Measurements from ENCODE around the gene HAAO. TPM values are rescaled to one million over a fixed set of nuclear protein-coding genes. Genes with fewer than 3 reads are reported as not detected.
"Not testable (repeated sequence)": the region's sequence is repeated elsewhere in the genome, so short reads cannot be mapped to it uniquely, and the experiment has no call there.

The HAAO gene
- total RNA-seq: under 1 TPM; 0.41 to 0.52 TPM

DNA sequence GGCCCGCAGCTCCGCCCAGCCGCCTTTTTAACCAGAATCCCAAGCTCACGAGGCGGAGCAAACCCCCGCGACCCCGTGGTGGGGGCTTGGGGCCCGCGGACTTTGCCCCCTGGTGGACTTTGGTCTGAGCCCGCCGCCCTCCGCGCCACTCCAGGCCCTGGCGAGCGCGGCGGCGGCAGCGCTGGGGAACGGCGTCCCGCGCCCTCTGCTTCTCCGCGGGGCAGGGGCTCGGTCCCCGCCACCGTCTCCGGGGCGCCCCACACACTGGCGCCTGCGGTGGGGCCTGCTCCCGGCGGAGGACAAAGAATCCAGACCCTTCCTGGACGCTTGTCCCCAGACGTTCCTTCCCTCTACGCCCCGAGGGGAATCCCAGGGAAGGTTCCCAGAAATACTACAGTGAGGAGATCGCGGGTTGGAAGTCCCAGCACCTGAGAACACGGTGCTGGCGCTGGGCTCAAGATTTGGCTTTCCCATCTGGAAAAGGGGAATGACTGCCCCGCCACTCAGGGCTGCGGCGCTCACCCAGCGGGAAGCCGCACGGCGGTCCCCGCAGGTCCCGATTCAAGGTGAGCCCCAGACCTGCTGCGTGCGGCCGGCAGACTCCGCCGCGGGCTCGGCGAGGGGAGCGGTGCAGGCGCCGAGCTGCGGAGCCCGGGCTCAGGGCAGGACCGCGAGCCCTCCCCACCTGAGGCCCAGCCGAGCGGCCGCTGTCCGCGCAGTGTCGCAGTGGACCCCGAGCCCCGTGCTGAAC, at the start of gene HAAO:
Gene HAAO (minus strand): TSS at position 1 of the 751 bp plus-strand sequence. CDS start 47 bp downstream, outside the sequence.
- intact Hi-C loops (cut with micrococcal nuclease): loop anchor here (1.0 to 5.0 kb wide), 2 partner anchors 18 to 295 kb away; no protein-coding TSS in a partner anchor
- H3K27ac Mint-ChIP-seq: no peak within 1 kb of the TSS
- H3K36me3 Mint-ChIP-seq (ENCODE audit: low read depth): peaks cover 1% of the 10 kb centered on the region
- peaks cover 27% of the 10 kb centered on the region for H3K4me1 Mint-ChIP-seq (ENCODE audit: low read depth)
- no peaks in the 10 kb centered on the region for H3K9me3 Mint-ChIP-seq
- H3K27me3 Mint-ChIP-seq (ENCODE audit: low read depth): peaks cover 40% of the 10 kb centered on the region
- peak within 1 kb of the TSS; percentile 81 for H3K4me3 Mint-ChIP-seq
- DNase-seq: no peak
- CTCF ChIA-PET: interaction anchor here (0.6 to 0.9 kb wide), 2 partner anchors 9 to 372 kb away, joined by 3 read pairs; no protein-coding TSS in a partner anchor

DNA sequence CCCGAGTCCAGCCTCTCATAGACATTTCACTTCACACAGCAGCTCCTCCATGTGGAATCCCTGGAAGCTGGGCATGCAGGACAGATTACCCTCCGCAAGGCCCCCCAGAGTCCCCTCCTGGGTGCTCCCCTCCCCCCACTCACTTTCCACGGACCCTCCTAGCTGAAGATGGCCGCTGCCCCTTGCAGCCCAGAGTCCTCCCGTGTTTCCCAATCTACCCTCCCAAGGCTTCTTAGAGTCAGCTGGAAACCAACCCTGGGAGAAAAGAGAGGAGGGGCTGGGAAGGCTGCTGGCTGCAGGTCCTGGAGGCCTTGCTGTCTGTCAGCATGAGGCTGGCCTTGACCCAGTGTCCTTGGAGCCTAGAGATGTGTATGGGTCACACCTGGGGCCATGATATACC, 49.0 kb upstream of the HAAO start:
- intact Hi-C loops (cut with micrococcal nuclease): no loop called here
- Mint-ChIP-seq H3K9me3 (no peaks in the 10 kb centered on the region), H3K27me3 (ENCODE audit: low read depth) (no peaks in the 10 kb centered on the region), H3K27ac (no peak overlapping the region), H3K36me3 (ENCODE audit: low read depth) (no peaks in the 10 kb centered on the region), H3K4me3 (no peak overlapping the region), H3K4me1 (ENCODE audit: low read depth) (no peaks in the 10 kb centered on the region)
- DNase-seq: no peak
- CTCF ChIA-PET: interaction anchor here (0.8 to 4.5 kb wide), 2 partner anchors 12 to 16 kb away, joined by 3 to 22 read pairs; no protein-coding TSS in a partner anchor

DNA sequence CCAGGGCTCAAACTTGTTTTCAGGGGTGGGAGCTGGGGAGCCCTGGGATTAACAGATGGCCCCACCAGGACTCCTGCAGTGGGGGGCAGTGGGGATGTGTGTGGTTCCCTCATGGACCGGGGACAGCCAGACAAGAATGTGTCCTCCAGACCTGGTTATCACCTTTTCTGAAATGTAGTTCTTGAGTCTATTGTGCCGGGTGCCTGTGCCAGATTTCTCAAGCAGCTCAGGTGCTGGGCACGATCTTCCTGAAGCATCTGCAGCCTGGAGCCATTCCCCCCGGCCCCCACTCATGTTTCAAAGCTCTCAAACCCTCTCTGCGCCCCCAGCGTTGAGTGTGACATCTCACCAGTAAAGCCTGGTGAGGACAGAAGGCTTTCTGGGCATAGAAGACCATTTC, 48.4 kb upstream of the HAAO start:
- intact Hi-C loops (cut with micrococcal nuclease): no loop called here

DNA sequence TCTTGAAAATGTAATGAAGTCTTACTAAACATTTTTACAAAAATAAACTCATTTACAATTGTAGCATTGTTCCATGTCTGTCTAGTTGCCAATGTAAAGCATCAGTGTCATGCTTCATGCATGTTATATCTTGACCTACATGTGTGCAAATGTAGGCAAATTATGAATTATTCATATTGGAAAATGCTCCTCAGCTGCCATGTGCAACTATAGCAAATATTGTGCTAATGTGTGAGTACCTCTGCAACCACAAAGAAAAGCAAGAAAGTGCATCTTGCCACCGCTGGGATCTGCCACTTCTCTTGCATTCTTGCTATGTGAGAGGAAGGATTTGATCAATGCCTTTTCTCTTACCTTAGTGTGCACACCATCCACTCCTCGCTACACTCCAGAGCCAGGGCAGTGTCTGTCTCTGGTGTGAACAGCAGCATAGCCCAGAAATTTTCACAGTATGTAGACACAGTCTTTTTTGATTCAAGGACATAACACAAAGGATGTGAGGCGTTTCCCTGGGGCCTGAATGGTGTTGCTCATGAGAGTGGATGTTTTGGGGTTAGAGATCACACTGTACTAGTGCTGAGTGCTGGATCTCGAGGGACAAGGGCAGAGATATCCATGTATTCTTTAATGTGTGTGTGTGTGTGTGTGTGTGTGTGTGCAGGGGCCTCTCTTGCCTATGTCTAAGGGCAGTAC, 47.6 kb upstream of the HAAO start:
- intact Hi-C loops (cut with micrococcal nuclease): no loop called here
- DNase-seq: no peak
- H3K36me3 Mint-ChIP-seq (ENCODE audit: low read depth): no peaks in the 10 kb centered on the region
- CTCF ChIA-PET: interaction anchor here (0.6 to 4.5 kb wide), 3 partner anchors 11 to 477 kb away, joined by 3 to 22 read pairs (median 3); no protein-coding TSS in a partner anchor
- H3K4me1 Mint-ChIP-seq (ENCODE audit: low read depth): no peaks in the 10 kb centered on the region
- H3K9me3 Mint-ChIP-seq: no peaks in the 10 kb centered on the region
- no peak overlapping the region for H3K4me3 Mint-ChIP-seq
- H3K27me3 Mint-ChIP-seq (ENCODE audit: low read depth): no peaks in the 10 kb centered on the region
- no peak overlapping the region for H3K27ac Mint-ChIP-seq

More for the DNA sequence above, 48.4 kb upstream of the HAAO start:
- H3K4me1 Mint-ChIP-seq (ENCODE audit: low read depth): no peaks in the 10 kb centered on the region
- DNase-seq: no peak
- no peak overlapping the region for H3K4me3 Mint-ChIP-seq
- CTCF ChIA-PET: interaction anchor here (0.8 to 4.5 kb wide), 2 partner anchors 12 to 15 kb away, joined by 3 to 22 read pairs; no protein-coding TSS in a partner anchor
- H3K27me3 Mint-ChIP-seq (ENCODE audit: low read depth): no peaks in the 10 kb centered on the region
- no peaks in the 10 kb centered on the region for H3K36me3 Mint-ChIP-seq (ENCODE audit: low read depth)
- no peak overlapping the region for H3K27ac Mint-ChIP-seq
- no peaks in the 10 kb centered on the region for H3K9me3 Mint-ChIP-seq

DNA sequence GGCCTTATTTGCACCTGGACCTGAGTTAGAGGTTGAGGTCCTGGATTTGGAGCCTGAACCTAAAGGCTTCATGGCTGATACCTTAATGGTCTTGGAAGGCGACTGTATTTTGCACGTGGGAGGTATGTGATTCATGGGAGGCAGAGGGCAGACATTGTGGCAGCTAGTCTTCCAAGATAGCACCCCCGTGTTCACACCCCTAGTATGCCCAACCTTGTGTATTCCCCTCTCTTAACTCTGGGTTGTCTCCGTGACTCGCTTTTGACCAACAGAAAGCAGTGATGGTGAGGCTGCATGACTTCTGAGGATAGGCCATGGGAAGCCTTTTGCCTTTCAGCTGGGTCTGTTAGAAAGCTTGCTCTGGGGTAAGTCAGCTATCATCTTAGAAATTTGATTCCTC, 45.8 kb upstream of the HAAO start:
- Mint-ChIP-seq H3K27me3 (ENCODE audit: low read depth) (no peaks in the 10 kb centered on the region), H3K9me3 (no peaks in the 10 kb centered on the region), H3K36me3 (ENCODE audit: low read depth) (no peaks in the 10 kb centered on the region), H3K4me1 (ENCODE audit: low read depth) (no peaks in the 10 kb centered on the region), H3K27ac (no peak overlapping the region), H3K4me3 (no peak overlapping the region)
- no peak for DNase-seq
- CTCF ChIA-PET: interaction anchor here (0.5 to 4.5 kb wide), 3 partner anchors 9 to 25 kb away, joined by 3 to 22 read pairs (median 3); no protein-coding TSS in a partner anchor
- intact Hi-C loops (cut with micrococcal nuclease): no loop called here

DNA sequence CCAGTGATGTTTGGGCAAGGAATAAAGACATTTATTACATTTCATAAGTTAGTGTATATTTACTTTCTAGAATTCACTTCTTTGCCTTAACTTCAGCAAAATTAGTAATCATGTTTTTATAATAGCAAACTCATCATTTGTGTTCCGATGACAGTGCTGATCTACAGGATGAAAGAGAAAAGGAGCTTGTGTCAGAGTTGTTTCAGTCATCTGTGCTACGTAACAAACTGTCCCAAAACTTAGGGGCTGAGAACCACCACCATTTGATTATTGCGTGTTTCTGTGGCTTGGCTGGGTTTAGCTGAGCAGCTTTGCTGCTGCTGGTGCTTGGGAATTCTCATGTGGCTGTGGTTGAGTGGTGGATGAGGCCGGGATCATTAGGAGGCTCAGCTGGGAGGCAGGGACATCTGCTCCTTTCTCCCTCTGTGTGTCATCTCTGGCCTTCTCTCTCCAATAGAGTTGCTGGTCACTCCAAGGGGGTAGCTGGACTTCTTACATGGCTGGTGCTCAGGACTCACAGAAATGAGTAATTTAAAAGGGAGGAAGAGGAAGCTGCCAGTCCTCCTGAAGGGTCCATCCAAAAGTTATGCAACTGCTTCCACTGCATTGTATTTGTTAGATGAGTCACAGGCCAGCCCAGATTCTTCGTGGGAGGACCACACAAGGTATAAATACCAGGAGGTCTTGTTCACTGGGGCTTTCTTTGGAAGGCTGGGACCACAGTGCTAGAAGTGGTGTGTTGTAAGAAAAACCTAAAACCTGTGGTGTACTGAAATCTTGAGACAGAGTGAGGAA, 43.4 kb upstream of the HAAO start:
- Mint-ChIP-seq H3K27me3 (ENCODE audit: low read depth) (no peaks in the 10 kb centered on the region), H3K27ac (no peak overlapping the region)
- intact Hi-C loops (cut with micrococcal nuclease): no loop called here

DNA sequence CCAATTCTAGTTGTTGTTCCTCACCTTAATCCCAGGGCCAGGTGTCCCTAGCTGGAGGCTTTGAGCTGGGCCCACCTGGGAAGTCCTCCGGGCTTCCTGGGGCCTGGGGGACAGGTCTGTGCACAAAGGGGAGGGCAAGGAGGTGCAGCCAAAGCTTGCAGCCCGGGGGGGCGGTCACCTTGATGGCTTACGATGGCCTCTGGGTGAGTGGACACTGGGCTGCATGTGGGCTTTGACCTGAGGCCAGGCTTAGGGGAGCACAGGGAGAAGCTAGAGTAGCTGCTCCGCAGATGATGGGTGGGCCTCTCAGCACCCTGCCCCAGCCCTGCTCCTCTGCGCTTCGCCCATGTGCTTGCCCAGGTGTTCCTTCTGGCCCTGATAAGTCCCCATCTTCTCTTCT, 41.8 kb upstream of the HAAO start:
- H3K36me3 Mint-ChIP-seq (ENCODE audit: low read depth): no peaks in the 10 kb centered on the region
- H3K4me1 Mint-ChIP-seq (ENCODE audit: low read depth): no peaks in the 10 kb centered on the region
- intact Hi-C loops (cut with micrococcal nuclease): no loop called here
- H3K4me3 Mint-ChIP-seq: no peak overlapping the region
- H3K9me3 Mint-ChIP-seq: no peaks in the 10 kb centered on the region
- DNase-seq: no peak
- no peaks in the 10 kb centered on the region for H3K27me3 Mint-ChIP-seq (ENCODE audit: low read depth)
- no peak overlapping the region for H3K27ac Mint-ChIP-seq
- CTCF ChIA-PET: no interaction called here

More for the DNA sequence above, 43.4 kb upstream of the HAAO start:
- H3K9me3 Mint-ChIP-seq: no peaks in the 10 kb centered on the region
- CTCF ChIA-PET: no interaction called here
- no peaks in the 10 kb centered on the region for H3K4me1 Mint-ChIP-seq (ENCODE audit: low read depth)
- no peaks in the 10 kb centered on the region for H3K36me3 Mint-ChIP-seq (ENCODE audit: low read depth)
- H3K4me3 Mint-ChIP-seq: no peak overlapping the region
- DNase-seq: no peak

DNA sequence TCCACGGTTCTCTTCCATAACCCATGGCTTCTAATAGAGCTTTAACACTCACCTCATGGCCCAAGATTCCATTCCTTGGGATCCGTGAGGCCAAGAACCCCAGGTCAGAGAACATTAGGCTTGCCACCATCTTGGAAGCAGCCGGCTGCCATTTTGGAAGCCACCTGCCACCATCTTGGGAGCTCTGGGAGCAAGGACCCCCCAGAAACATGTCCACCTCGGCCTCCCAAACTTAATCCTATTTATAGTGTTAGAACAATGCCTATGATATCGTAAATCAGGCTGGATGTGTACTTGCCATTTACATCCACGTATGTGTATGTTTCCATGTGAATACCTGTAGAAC, 39.9 kb upstream of the HAAO start:
- Mint-ChIP-seq H3K4me3 (no peak overlapping the region), H3K36me3 (ENCODE audit: low read depth) (no peaks in the 10 kb centered on the region), H3K27ac (no peak overlapping the region), H3K27me3 (ENCODE audit: low read depth) (no peaks in the 10 kb centered on the region), H3K4me1 (ENCODE audit: low read depth) (peaks cover 13% of the 10 kb centered on the region), H3K9me3 (no peaks in the 10 kb centered on the region)
- CTCF ChIA-PET: interaction anchor here (1.3 kb wide), 1 partner anchor 19 kb away, joined by 4 read pairs; no protein-coding TSS in a partner anchor
- no peak for DNase-seq
- intact Hi-C loops (cut with micrococcal nuclease): no loop called here

DNA sequence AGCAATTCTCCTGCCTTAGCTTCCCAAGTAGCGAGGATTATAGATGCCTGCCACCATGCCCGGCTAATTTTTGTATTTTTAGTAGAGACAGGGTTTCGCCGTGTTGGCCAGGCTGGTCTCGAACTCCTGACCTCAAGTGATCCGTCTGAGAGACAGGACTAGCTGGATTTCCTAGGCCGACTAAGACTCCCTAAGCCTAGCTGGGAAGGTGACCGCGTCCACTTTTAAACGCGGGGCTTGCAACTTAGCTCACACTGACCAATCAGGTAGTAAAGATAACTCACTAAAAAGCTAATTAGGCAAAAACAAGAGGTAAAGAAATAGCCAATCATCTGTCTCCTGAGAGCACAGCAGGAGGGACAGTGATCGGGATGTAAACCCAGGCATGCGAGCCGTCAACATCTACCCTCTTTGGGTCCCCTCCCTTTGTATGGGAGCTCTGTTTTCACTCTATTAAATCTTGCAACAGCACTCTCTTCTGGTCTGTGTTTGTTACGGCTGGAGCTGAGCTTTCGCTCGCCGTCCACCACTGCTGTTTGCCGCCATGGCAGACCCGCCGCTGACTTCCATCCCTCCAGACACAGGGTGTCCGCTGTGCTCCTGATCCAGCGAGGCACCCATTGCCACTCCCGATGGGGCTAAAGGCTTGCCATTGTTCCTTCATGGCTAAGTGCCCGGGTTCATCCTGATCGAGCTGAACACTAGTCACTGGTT, 39.3 kb upstream of the HAAO start:
- H3K36me3 Mint-ChIP-seq (ENCODE audit: low read depth); H3K27ac Mint-ChIP-seq; intact Hi-C loops (cut with micrococcal nuclease); H3K4me3 Mint-ChIP-seq; H3K9me3 Mint-ChIP-seq; H3K27me3 Mint-ChIP-seq (ENCODE audit: low read depth); DNase-seq: not testable (repeated sequence)
- CTCF ChIA-PET: interaction anchor here (0.6 to 2.4 kb wide), 4 partner anchors 19 to 397 kb away, joined by 4 to 17 read pairs (median 4); no protein-coding TSS in a partner anchor
- H3K4me1 Mint-ChIP-seq (ENCODE audit: low read depth): peaks cover 16% of the 10 kb centered on the region

DNA sequence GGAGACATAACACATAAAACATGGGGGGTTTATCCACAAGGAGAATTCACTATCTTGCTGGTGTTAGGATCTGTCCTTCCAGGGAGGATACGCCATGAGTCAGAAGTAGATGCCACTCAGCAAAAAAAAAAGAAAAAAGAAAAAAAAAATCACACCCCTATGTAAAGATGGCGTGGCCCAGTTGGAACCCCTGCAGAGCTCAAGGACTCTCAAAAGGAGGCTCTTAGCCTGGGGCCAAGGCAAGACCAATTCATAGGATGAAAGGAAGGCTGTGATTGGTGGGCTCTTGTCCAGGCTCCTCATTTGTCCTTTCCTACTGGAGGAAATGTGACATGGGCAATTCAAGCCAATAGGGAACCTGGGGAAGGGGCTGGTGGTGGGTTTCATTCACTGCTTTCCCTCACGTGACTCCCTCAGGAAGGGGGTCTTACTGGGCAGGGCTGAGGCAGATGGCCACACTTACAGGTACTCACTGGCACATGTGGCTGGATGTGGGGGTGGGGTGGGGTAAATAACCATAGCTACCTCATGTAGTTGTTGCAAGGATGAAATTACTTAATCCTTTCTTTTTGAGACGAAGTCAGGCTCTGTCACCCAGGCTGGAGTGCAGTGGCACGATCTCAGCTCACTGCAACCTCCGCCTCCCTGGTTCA, 38.7 kb upstream of the HAAO start:
- no peak for DNase-seq
- Mint-ChIP-seq H3K4me3 (no peak overlapping the region), H3K4me1 (ENCODE audit: low read depth) (peaks cover 16% of the 10 kb centered on the region), H3K36me3 (ENCODE audit: low read depth) (no peaks in the 10 kb centered on the region), H3K9me3 (no peaks in the 10 kb centered on the region), H3K27me3 (ENCODE audit: low read depth) (no peaks in the 10 kb centered on the region), H3K27ac (no peak overlapping the region)
- intact Hi-C loops (cut with micrococcal nuclease): no loop called here
- CTCF ChIA-PET: interaction anchor here (0.7 to 3.4 kb wide), 6 partner anchors 8 to 398 kb away, joined by 3 to 22 read pairs (median 4); no protein-coding TSS in a partner anchor
